ENCODE results near the gene GNAT1.
A peak's percentile ranks its signal among the peaks of the same experiment; 100 is the strongest.

GNAT1 gene

GRCh38 chr3:50181985-50182384 is 9.4 kb upstream of the GNAT1 start:
- no peak for DNase-seq (ENCODE audit: low read depth)

DNA sequence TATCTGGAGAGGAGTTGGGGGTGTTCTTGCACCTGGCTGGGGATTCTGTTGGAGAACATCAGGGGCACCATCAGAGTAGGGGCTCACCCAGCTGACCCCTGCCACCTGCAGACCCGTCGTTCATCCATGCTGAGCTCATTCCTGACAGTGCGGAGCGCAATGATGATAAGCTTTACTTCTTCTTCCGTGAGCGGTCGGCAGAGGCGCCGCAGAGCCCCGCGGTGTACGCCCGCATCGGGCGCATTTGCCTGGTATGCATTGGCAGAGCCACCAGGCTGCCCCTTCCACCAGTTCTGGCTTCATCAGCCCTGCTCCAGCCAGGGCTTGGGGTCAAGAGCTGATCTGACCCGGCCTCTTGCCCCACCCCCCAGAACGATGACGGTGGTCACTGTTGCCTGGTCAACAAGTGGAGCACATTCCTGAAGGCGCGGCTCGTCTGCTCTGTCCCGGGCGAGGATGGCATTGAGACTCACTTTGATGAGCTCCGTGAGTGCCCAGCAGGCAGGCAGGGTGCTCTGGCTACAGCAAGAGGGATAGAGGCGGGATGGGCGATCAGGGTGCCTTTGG is 8.8 kb upstream of the GNAT1 start:
- no peak for DNase-seq (ENCODE audit: low read depth)

- DNase-seq (ENCODE audit: low read depth) = no peak
These were observed 7.7 kb upstream of the GNAT1 start for GRCh38 chr3:50183755-50184154.

- DNase-seq (ENCODE audit: low read depth) = no peak
These were observed 7.0 kb upstream of the GNAT1 start for GRCh38 chr3:50184242-50184978.

DNA sequence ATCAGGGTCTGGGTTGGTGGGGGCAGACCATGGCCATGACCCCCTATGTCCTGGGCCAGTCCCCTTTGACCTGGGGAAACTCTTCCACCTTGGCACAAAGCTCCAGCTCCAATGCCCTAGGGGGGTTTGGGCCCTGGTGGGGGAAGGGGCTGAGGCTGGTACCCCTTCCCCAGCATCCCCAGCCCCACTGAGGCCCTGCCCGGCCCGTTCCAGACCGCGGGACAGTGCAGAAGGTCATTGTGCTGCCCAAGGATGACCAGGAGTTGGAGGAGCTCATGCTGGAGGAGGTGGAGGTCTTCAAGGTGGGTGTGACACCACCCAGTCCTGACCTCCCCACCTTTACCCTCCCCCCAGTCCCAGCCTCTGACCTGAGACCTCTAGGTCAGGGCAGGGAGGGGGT is 6.2 kb upstream of the GNAT1 start:
- DNase-seq (ENCODE audit: low read depth) = no peak

- no peak for DNase-seq (ENCODE audit: low read depth)
These were observed 5.3 kb upstream of the GNAT1 start for GRCh38 chr3:50186096-50186495.

DNA sequence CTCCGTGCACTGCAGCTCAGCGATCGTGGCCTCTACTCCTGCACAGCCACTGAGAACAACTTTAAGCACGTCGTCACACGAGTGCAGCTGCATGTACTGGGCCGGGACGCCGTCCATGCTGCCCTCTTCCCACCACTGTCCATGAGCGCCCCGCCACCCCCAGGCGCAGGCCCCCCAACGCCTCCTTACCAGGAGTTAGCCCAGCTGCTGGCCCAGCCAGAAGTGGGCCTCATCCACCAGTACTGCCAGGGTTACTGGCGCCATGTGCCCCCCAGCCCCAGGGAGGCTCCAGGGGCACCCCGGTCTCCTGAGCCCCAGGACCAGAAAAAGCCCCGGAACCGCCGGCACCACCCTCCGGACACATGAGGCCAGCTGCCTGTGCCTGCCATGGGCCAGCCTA is 3.7 kb upstream of the GNAT1 start:
- DNase-seq (ENCODE audit: low read depth) = no peak

- no peak for DNase-seq (ENCODE audit: low read depth)
These were observed 2.1 kb upstream of the GNAT1 start for GRCh38 chr3:50189274-50189673.

GRCh38 chr3:50189989-50190388 is 1.4 kb upstream of the GNAT1 start:
- no peak for DNase-seq (ENCODE audit: low read depth)

DNA sequence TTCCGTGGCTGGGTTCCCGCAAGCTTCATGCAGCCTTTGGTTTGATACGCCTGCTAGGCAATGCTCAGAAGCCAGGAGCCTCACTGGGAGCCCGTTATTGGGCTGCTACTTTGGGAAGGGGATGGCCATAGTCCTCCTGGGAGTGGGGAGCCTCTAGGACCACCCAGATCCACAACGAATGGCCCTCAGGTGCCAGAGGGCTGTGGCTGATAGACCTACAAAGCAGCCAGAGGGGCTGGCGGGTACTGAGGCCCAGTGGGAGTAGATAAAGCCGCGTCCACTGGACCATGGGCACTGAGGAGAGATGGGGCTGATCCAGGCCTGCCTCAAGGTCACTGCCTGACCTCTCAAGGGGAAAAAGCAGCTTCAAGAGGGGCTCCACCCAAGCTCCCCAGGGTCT is 714 bp downstream of the GNAT1 start:
- DNase-seq (ENCODE audit: low read depth) = no peak

DNA sequence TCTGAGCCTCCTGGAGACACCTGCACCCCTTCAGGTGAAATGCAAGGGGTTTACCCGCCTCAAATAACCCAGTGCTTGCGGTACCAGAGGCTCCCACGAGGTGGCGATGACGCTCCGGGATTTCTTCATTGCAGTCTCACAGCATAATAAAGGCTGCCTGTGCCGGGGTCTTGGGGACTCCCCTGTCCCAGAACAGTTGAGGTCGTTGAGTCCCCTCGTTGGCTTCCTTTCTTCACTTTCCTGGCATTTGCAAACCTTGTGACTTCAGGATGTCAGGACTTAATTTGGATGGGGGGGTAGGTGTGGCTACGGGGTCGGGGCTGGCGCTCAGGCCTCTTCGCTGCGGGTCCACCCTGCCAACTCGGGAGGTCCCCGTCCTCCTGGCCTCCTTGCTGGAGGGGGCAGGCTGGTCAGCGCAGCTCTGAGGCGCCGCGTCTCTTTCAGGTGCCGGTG is 1.3 kb downstream of the GNAT1 start:
- DNase-seq (ENCODE audit: low read depth) = peak; percentile 74

- no peak for DNase-seq (ENCODE audit: low read depth)
These were observed 1.9 kb downstream of the GNAT1 start for GRCh38 chr3:50193286-50193685.

DNA sequence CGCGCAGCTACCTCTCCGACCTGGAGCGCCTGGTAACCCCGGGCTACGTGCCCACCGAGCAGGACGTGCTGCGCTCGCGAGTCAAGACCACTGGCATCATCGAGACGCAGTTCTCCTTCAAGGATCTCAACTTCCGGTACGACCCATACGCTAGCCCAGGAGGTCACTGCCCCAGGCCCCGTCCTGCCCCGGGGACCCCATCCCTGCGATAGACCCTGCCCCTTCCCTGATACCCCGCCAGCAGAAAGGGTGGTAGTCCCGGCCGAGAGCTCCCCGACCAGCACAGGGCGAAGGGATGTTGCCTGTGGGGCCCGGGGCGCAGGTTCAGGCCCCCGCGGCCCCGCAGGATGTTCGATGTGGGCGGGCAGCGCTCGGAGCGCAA is 2.3 kb downstream of the GNAT1 start:
- DNase-seq (ENCODE audit: low read depth) = no peak

DNA sequence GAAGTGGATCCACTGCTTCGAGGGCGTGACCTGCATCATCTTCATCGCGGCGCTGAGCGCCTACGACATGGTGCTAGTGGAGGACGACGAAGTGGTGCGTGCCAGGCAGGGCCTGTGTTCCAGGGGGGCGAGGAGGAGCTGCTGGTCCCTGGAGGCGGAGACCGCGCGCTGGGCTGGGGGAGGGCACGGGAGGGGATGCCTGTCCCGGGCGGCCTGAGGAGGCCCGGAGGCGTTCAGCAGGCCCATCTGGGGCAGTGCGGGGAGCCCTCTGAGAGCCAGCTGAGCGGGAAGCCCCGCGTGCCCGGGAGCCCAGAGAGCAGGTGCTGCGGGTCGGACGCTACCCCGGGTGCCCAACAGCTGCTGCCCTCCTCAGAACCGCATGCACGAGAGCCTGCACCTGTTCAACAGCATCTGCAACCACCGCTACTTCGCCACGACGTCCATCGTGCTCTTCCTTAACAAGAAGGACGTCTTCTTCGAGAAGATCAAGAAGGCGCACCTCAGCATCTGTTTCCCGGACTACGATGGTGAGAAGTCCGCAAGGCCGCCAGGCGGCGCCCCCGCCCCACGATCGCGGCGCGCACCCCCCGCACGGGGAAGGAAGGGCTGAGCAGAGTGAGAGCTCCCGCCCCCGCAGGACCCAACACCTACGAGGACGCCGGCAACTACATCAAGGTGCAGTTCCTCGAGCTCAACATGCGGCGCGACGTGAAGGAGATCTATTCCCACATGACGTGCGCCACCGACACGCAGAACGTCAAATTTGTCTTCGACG is 2.9 kb downstream of the GNAT1 start:
- DNase-seq (ENCODE audit: low read depth) = peak; percentile 64

DNA sequence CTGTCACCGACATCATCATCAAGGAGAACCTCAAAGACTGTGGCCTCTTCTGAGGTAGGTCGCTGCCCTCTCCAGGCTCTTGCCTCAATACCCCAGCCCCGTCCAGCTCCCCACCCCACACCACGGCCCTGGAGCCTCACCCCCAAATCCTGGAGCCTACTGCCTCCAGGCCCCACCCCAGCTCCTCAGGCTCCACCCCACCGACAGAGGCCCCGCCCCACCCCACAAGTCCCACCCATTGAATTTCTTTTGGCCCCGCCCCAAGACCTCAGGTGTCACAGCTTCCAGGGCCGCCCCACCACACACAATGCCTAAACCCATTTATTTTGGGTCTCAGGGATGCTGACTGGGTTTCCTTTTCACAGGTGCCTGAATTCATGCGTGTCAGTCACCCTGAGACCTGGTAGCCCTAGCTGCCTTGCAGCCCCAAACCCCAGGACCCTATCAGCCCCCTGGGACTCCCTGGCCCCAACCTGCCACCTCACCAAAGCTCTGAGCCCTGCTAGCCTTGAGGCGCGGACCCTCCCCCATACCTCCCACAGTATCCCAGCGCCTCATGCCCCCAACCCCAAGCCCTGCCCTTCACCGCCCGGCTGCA is 3.6 kb downstream of the GNAT1 start:
- DNase-seq (ENCODE audit: low read depth) = no peak

DNA sequence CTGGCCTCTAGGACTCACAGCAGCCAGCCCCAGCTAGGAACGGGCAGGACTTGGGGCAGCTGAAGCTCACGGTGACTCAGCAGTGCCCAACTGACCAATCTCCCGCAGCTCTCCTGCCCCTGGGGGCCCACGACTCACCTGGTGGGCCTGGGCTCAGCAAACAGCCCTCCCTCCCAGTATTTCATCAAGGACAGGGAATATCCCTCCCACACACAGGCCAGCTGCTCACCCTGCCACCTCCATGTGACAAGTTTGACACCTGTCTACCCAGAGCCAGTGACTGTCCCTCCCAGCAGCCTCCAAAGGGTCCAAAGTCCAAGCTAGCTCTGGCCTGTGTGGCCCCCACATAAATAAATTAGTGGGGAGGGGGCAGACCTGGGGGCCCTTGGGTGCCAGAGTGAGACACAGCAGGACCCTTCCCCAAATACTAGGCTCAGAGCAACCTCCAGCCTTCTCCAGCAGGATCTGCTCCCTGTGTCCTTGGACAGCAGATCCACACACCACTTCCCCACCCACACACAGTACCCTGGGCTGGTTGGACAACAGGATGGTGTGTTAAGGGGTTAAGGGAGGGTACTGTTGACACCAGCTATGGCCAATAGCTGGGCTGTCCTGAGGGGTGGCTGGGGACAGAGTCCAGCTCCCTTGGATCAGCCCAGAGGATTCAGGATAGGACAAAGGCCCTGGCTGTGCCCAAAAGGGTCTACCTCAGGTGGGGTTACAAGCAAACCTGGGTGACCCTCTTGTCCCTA is 4.3 kb downstream of the GNAT1 start:
- DNase-seq (ENCODE audit: low read depth) = no peak

DNA sequence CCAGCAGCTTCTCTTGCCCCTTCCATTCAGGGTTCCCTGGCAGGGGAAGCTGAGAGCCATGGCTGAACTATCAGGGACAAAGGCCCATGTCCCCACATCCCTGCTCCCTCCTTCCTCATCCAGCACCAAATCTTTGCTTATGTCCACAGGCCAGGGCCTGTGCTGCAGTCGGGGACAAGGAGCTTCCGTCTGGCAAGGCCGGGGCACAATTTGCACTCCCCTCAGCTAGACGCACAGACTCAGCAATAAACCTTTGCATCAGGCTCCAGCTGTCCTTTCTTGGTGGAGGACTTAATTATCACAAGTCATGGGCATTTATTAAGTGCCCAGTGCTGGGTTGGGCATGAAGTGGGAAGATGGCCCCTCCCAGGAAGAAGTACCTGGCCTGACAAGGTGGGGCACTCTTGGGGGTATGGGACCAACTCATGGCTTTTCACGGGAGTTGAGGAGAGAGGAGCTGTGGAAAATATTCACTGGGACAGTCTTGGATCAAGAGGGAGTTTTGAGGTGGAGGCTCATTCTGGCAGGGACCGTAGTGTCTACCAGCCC is 4.9 kb downstream of the GNAT1 start:
- no peak for DNase-seq (ENCODE audit: low read depth)

GRCh38 chr3:50201573-50202315 is 10.3 kb downstream of the GNAT1 start:
- DNase-seq (ENCODE audit: low read depth) = no peak

- no peak for DNase-seq (ENCODE audit: low read depth)
These were observed 11.1 kb downstream of the GNAT1 start for GRCh38 chr3:50202353-50203112.

DNA sequence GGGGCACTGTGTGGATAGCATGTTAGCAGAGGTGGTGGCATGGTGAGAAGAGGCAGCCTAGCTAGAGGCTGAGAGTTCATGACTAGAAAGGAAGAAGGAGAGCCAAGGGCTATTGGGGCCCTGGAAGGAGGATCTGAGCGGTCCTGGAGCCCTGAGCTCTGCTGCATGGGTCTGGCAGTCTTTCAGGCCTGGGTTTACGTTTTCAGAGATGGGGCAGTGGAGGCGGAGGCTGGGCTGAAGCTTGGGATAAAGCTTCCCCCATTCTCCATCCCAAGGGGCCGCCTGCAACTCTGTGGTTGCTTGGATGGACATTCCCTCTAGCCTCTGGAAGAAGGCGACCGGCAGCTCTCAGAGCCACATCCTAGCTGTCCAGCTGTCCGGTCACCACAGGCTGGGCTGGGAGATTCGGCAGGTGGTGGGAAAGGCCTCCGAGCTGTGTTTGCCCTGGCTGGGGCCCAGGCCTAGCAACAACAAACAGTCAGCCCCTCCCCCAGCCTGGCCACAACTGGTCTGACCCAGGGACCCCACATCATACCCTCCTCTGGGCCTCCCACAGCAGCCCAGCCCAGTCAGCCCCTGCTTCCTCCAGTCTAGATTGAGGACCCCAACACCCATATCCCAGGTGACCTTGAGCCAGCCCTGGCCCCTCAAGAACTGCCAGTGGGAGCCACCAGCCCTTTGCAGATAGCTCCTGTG is 11.9 kb downstream of the GNAT1 start:
- no peak for DNase-seq (ENCODE audit: low read depth)
